GM03348 (cell line): ENCODE data around the gene DNAH12.
"Not testable (repeated sequence)": the region's sequence is repeated elsewhere in the genome, so short reads cannot be mapped to it uniquely, and the experiment has no call there.

Experiments used
- DNase-seq: peaks from one replicate; pipeline ENCODE4 v3.0.0; 2012; ENCODE audit warnings: low spot score

Gene DNAH12

GRCh38 chr3:57303520-57303919 is 240.6 kb downstream of the DNAH12 start:
- not testable (repeated sequence) for DNase-seq

DNA sequence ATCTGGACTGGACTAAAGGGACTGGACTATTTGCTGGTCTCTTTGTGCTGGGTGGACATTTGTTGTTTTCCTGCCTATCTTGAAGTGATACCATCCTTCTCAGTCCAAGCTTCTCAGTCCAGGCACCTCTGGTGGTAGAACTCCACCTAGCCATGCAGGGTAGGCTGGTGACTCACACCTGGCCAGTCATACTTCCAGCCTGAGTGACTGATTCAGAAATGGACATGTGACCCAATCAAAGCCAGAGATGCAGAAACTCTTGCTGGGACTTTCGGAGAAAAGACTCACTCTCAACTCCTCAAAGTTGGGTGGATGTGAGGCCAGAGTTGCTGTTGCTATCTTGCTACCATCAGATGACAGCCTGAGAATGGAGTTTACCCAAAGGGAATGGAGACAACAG is 246.1 kb downstream of the DNAH12 start:
- no peak for DNase-seq

- no peak for DNase-seq
Measured at GRCh38 chr3:57292897-57293526, 251.1 kb downstream of the DNAH12 start.

DNA sequence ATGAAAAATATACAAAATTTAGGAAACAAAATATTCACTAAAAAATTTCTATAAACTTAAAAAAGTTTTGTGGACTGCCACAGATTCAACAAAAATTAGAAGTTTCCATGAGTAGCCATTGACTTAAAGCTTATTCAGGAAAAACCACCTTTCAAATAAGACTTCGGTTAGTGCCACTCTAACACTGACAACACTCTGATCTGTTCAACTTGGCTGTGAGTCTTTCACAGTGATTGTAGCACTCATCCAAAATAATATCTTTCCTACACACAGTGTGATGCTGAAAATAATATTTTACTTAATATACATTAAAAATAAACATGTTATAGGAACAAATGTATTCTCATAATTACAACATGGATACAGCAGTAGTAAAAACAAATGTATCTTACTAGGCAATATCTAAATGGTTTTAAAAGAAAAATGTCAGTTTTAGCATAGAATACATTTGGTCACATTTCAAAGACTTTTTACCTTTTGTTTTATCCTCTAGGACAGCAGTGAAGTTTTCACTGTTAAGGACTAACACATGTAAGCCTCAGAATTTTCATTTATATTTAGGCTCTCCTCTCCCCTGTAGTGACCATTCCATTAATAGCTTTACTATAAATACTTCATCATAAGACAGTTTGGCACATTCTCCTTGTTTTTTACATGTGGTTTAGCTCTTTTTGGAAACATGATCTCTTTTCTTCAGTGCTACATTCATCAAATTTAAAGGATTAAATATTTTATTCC is 251.8 kb downstream of the DNAH12 start, which contains the start of gene ASB14:
Gene ASB14 (minus strand): TSS at position 527 of the 738 bp plus-strand sequence. CDS start 652 bp downstream, outside the sequence.
- no peak for DNase-seq

GRCh38 chr3:57288403-57288802 is 255.7 kb downstream of the DNAH12 start:
- no peak for DNase-seq

DNA sequence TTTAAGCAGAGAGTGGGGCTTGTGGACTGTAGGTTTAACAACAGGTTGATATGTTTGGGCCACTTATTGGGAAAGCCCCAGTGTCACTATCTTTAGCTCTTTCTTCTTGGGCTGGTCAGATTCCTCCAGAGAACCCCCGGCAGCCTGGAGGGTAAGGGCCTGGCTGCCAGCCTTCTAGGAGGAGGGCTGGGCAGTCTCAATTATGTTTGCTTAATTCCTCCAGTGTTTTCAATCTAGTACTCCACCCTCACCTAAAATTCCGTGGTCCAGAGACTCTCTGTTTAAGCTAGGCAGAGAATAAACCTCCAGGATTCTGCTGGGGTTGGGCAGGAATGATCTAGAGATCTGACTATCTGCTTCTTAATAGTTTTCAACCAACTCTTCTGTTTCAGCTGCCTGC is 256.9 kb downstream of the DNAH12 start:
- DNase-seq: no peak

GRCh38 chr3:57283334-57283733 is 260.8 kb downstream of the DNAH12 start:
- DNase-seq: no peak

DNA sequence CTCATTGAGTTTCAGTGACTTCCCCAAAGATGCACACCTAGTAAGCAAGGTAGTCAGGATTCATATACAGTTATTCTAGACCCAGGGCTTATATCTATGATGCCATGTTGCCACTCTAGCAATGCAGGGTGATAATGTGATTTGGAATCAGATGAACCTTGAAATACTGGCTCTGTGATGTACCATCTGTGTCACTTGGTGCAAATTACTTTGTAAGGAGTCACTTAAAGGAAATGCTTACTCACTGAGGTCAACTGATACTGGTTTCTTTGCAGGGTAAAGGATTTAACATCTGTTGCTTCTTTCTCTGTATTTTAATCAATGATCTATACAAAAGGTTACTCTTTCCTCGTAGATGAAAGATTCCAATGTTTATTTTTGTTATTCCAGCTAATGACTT is 262.4 kb downstream of the DNAH12 start:
- DNase-seq: no peak

GRCh38 chr3:57279685-57280084 is 264.5 kb downstream of the DNAH12 start:
- no peak for DNase-seq

GRCh38 chr3:57278237-57278636 is 265.9 kb downstream of the DNAH12 start:
- no peak for DNase-seq

DNA sequence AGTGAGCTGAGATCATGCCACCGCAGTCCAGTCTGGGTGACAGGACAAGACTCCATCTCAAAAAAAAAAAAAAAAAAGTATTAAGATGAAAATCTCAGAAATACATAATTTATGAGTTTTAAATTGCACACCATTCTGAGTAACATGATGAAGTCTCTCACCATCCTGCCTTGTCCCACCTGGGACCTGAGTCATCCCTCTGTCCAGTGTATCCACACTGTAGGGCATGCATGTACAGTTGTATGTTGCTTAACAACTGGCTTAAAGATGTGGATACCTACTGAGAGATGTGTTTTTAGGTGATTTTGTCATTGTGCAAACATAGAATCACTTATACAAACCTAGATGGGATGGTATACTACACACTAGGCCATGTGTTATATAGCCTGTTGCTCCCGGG is 268.8 kb downstream of the DNAH12 start:
- no peak for DNase-seq

GRCh38 chr3:57274845-57275244 is 269.3 kb downstream of the DNAH12 start:
- DNase-seq: no peak

DNA sequence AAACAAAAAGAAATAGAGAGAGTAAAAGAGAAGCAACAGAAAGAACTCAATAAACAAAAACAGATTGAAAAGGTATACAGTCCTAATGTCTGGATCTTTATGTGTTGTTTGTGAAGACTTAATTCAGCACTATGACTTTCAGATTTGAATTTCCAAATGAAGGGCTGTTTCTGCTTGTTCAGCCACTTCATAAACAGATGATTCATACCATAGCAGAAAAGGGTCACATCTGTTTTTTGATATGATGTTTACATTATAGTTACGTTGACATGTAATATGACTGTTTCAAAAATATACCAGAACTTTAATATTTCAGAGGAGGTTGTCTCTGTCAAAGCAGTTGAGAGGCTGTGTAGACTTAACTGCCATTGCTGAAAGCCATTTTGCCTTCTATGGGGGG is 275.7 kb downstream of the DNAH12 start:
- DNase-seq: no peak

- DNase-seq: no peak
Measured at GRCh38 chr3:57261929-57262328, 282.2 kb downstream of the DNAH12 start.

GRCh38 chr3:57261119-57261518 is 283.0 kb downstream of the DNAH12 start:
- no peak for DNase-seq

DNA sequence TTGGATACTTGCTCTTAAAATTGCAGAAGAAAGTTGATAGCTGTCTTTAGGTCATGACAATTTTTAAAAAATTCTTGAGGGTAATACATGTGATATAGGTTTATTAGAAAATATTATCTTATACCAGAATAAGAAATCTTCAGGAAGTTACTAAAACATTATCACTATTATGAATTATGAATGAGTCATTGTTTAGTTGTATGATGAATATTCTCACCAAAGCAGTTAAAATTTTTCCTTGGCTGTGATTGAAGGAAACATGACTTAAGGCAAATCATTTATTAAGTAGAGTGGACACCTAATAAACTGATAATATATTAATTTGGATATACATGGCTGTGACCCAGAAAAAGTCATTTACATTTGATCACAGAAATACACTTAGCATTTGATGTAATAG is 286.5 kb downstream of the DNAH12 start:
- no peak for DNase-seq

DNA sequence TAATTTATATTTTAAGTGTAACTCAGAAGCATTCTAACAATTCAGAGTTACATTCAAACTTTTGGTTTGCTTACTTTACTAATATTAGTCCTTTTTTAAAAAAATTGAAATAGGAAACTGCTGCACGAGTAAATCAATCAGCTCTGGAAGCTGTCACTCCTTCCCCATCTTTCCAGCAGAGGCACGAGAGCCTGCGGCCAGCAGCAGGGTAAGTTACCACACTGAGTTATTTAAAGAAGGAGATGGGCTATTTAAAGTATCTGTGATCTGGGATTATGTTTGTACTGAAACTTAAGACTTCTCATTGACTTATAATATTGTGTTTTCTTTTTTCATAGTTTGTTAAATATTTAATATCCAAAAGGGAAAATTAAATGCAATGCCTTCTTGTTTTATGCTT is 287.3 kb downstream of the DNAH12 start:
- no peak for DNase-seq

GRCh38 chr3:57252404-57252803 is 291.7 kb downstream of the DNAH12 start:
- DNase-seq: no peak

DNA sequence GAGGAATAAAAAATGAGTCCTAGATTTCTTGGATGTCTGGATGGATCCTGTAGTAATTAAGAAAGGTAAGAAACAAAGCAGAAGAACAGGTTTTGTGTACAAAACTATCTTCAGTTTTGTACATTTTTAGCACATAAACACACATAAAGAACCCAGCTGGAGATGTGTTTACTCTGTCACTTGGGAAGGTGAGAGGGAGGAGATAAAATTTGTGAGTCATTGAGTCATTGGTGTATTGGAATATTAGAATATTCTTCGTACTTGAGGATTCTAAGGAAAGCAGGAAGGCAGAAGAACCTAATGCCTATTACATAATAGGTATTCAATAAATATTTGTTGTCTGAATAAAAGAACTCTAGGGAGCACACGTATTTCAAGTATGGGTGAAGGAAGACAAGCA is 299.2 kb downstream of the DNAH12 start:
- no peak for DNase-seq
